CD14-positive monocyte (primary cell): Measurements from ENCODE around the gene ADGB. TPM values are rescaled to one million over a fixed set of nuclear protein-coding genes. Genes with fewer than 3 reads are reported as not detected.

Experiments
- DNase-seq, 3 donors: peaks; one replicate each; pipeline ENCODE4 v3.0.0-alpha.2; 2011 to 2022
- H2AFZ ChIP-seq: 2 replicates; pipeline ENCODE4 v1.6.0; 2012; ENCODE audit warnings: mild to moderate bottlenecking, low read depth, low read length, inconsistent platforms; ENCODE audit not compliant: insufficient read depth, poor library complexity, severe bottlenecking
- H3K27ac ChIP-seq, 2 donors: 1 replicate in 1 of 2; 2 replicates in 1 of 2; pipeline ENCODE4 v1.5.1; 2012 to 2013; ENCODE audit warnings: low read length in 2 of 2, control low read depth in 1 of 2, inconsistent platforms in 1 of 2, low read depth in 1 of 2, mild to moderate bottlenecking in 1 of 2
- H3K27me3 ChIP-seq, 2 donors: one replicate each; pipeline versions ENCODE4 v1.6.0 to v1.6.1; 2011 to 2013; ENCODE audit warnings: low read length in 2 of 2; ENCODE audit not compliant: control insufficient read depth in 2 of 2, insufficient read depth in 2 of 2
- H3K36me3 ChIP-seq, 2 donors: replicated peaks in 1 of 2; 1 replicate in 1 of 2; 2 replicates in 1 of 2; pipeline versions ENCODE4 v1.5.1 to v1.6.1; 2012 to 2013; ENCODE audit warnings: low read length in 2 of 2, control low read depth in 1 of 2, inconsistent platforms in 1 of 2, mild to moderate bottlenecking in 1 of 2; ENCODE audit not compliant: insufficient read depth in 2 of 2, control insufficient read depth in 1 of 2
- H3K4me1 ChIP-seq, 2 donors: 1 replicate in 1 of 2; 2 replicates in 1 of 2; pipeline versions ENCODE4 v1.5.1 to v1.6.1; 2012 to 2013; ENCODE audit warnings: low read length in 2 of 2, control low read depth in 1 of 2, inconsistent platforms in 1 of 2, mild to moderate bottlenecking in 1 of 2, moderate library complexity in 1 of 2; ENCODE audit not compliant: insufficient read depth in 2 of 2, control insufficient read depth in 1 of 2
- H3K4me2 ChIP-seq: replicated peaks from 2 replicates; pipeline ENCODE3; 2012; ENCODE audit warnings: low read length, moderate library complexity, mild to moderate bottlenecking; ENCODE audit not compliant: poor library complexity, severe bottlenecking; ENCODE audit errors: extremely low read depth
- H3K4me3 ChIP-seq, 3 experiments: fragments of 200-600 bp in 1 of 3; sonication (generic) in 1 of 3; replicated peaks in 1 of 3; 1 replicate in 2 of 3; 2 replicates in 1 of 3; pipeline ENCODE4 v1.5.1; 2011 to 2013; ENCODE audit warnings: low read length in 3 of 3, mild to moderate bottlenecking in 3 of 3, control low read depth in 2 of 3, low read depth in 2 of 3, inconsistent platforms in 1 of 3, moderate library complexity in 1 of 3
- H3K79me2 ChIP-seq: 2 replicates; pipeline ENCODE4 v1.6.0; 2012; ENCODE audit warnings: mild to moderate bottlenecking, control low read depth, inconsistent platforms, low read length, moderate library complexity; ENCODE audit not compliant: insufficient read depth
- H3K9ac ChIP-seq: 2 replicates; pipeline ENCODE4 v1.6.0; 2017; ENCODE audit warnings: low read length, mild to moderate bottlenecking; ENCODE audit not compliant: insufficient read depth, poor library complexity, severe bottlenecking
- H3K9me3 ChIP-seq, 2 donors: replicated peaks in 1 of 2; 1 replicate in 1 of 2; 2 replicates in 1 of 2; pipeline versions ENCODE4 v1.5.1 to v1.6.1; 2012 to 2013; ENCODE audit warnings: low read length in 2 of 2, control low read depth in 1 of 2; ENCODE audit not compliant: control insufficient read depth in 1 of 2, insufficient read depth in 1 of 2
- H4K20me1 ChIP-seq: 2 replicates; pipeline ENCODE4 v1.6.0; 2012; ENCODE audit warnings: mild to moderate bottlenecking, low read length, control low read depth, moderate library complexity; ENCODE audit not compliant: insufficient read depth
- H3K27ac Mint-ChIP-seq, 7 donors: one replicate each; pipeline ENCODE4 v1.8.0; 2020; ENCODE audit warnings: mild to moderate bottlenecking in 7 of 7, mixed read lengths in 7 of 7, moderate library complexity in 6 of 7, inconsistent platforms in 2 of 7
- H3K27me3 Mint-ChIP-seq, 3 donors: one replicate each; pipeline ENCODE4 v1.8.0; 2021 to 2022; ENCODE audit warnings: low read depth in 3 of 3, mild to moderate bottlenecking in 3 of 3, mixed read lengths in 3 of 3, moderate library complexity in 3 of 3, inconsistent platforms in 1 of 3
- H3K36me3 Mint-ChIP-seq, 2 donors: one replicate each; pipeline ENCODE4 v1.8.0; 2020; ENCODE audit warnings: mixed read lengths in 2 of 2, inconsistent platforms in 1 of 2, mild to moderate bottlenecking in 1 of 2
- H3K4me1 Mint-ChIP-seq: one replicate; pipeline ENCODE4 v1.8.0; 2020; ENCODE audit warnings: mild to moderate bottlenecking, mixed read lengths
- H3K4me3 Mint-ChIP-seq, 2 donors: one replicate each; pipeline ENCODE4 v1.8.0; 2020; ENCODE audit warnings: mild to moderate bottlenecking in 2 of 2, mixed read lengths in 2 of 2, moderate library complexity in 1 of 2
- H3K9me3 Mint-ChIP-seq, 7 donors: one replicate each; pipeline ENCODE4 v1.8.0; 2020 to 2022; ENCODE audit warnings: mixed read lengths in 7 of 7, mild to moderate bottlenecking in 6 of 7, moderate library complexity in 6 of 7, inconsistent platforms in 2 of 7
- WGBS: methylation state at CpG from one replicate; pipeline ENCODE4 v1.1.5; 2013; ENCODE audit warnings: missing lambda C conversion rate; ENCODE audit not compliant: insufficient coverage; 5-methylcytosine and 5-hydroxymethylcytosine counted together
- intact Hi-C, 2 donors: fragments of 100-400 bp; cut with micrococcal nuclease; formaldehyde crosslinking; loops; one replicate each; pipeline versions ENCODE4 v1.15.0 to v1.15.1; 2023
- polyA plus RNA-seq, 3 donors: library from polyadenylated mRNA; depleted of rRNA in 1 of 3; unstranded in 2 of 3; stranded (reverse) in 1 of 3; fragments of 300-500 nt in 2 of 3; fragments of >200 nt in 1 of 3; fragmentation: Illumina TruSeq in 2 of 3; gene quantifications; 1 replicate in 2 of 3; 2 replicates in 1 of 3; pipeline ENCODE4 v1.2.3, GENCODE V29; 2012 to 2021
- TF ChIP-seq, protein P1 (sequence below): fragments of 200-600 bp; IDR thresholded peaks from one replicate; pipeline ENCODE4 v1.8.0; 2022; ENCODE audit warnings: antibody characterized with exemption, mild to moderate bottlenecking

The ADGB gene
- polyA plus RNA-seq, 3 donors, result 0.01 TPM; not detected in 2

DNA sequence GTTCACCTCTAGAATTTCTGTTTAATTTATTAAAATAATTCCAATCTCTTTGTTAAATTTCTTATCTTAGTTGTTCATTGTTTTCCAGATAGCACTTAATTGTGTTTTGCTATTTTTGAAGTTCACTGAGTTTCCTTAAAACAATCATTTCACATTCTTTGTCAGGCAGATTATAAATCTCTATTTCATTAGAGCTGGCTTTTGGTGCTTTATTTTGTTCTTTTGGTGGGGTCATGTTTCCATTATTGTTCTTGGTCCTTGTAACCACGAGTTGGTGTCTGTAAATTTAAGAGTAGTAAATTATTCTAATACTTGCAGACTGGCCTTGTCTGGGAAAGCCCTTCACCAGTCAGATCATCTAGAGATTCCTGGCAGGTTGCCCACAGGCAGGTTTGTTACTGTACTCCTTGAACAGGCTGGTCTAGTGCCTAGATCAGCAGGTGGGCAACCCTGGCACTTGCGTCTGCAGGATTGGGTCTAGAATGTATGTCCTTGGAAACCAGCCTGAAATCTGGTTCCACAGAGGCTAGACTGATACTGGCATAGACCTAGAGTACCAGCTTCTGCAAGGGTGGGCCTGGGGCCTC, 110.4 kb downstream of the ADGB start:
- Mint-ChIP-seq H3K9me3 (peaks cover 0 to 6% (median 3%) of the 10 kb centered on the region in 7 donors), H3K27me3 (no peaks in the 10 kb centered on the region), H3K36me3 (no peaks in the 10 kb centered on the region), H3K4me3 (no peak overlapping the region), H3K4me1 (no peaks in the 10 kb centered on the region), H3K27ac (no peak overlapping the region)
- no peak overlapping the region for H3K9ac ChIP-seq
- DNase-seq, result no peak
- H2AFZ ChIP-seq, result no peak overlapping the region
- no peaks in the 10 kb centered on the region for H3K4me1 ChIP-seq
- WGBS, result 100% methylated on average over 1 of the region's 2 CpGs
- H3K79me2 ChIP-seq, result no peaks in the 10 kb centered on the region
- intact Hi-C loops, result no loop called here
- no peak overlapping the region for H3K27ac ChIP-seq
- H3K4me3 ChIP-seq, result no peak overlapping the region
- no peaks in the 10 kb centered on the region for H3K36me3 ChIP-seq
- TF ChIP-seq, protein P1, sequence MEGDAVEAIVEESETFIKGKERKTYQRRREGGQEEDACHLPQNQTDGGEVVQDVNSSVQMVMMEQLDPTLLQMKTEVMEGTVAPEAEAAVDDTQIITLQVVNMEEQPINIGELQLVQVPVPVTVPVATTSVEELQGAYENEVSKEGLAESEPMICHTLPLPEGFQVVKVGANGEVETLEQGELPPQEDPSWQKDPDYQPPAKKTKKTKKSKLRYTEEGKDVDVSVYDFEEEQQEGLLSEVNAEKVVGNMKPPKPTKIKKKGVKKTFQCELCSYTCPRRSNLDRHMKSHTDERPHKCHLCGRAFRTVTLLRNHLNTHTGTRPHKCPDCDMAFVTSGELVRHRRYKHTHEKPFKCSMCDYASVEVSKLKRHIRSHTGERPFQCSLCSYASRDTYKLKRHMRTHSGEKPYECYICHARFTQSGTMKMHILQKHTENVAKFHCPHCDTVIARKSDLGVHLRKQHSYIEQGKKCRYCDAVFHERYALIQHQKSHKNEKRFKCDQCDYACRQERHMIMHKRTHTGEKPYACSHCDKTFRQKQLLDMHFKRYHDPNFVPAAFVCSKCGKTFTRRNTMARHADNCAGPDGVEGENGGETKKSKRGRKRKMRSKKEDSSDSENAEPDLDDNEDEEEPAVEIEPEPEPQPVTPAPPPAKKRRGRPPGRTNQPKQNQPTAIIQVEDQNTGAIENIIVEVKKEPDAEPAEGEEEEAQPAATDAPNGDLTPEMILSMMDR, result no peak
- no peaks in the 10 kb centered on the region for H4K20me1 ChIP-seq
- H3K9me3 ChIP-seq, result peaks cover 0 to 3% of the 10 kb centered on the region in 2 donors
- H3K27me3 ChIP-seq, result no peaks in the 10 kb centered on the region
- no peak overlapping the region for H3K4me2 ChIP-seq

DNA sequence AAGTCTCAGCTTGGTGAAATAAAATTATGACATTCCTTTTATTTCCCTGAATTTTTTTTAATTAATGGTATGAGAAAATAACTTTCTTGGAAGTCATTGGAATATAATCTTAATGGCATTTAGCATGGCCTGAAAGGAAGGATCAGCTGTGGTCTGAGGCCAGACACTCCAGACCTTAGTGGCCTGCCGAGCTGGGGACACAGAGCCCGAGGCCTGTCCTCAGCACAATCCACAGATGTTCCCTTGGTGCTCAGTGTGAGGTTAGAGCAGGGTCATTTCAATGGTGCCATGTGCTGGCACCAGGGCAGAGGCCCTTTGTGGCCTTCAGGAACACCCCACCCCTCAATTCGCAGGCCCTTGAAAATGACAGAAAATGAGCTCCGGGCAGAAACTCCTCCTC, 120.6 kb downstream of the ADGB start:
- H3K27me3 ChIP-seq, result no peaks in the 10 kb centered on the region
- H3K9me3 Mint-ChIP-seq, result peaks cover 0 to 7% (median 2%) of the 10 kb centered on the region in 7 donors
- TF ChIP-seq, protein P1, result no peak
- no peak overlapping the region for H3K4me2 ChIP-seq
- H3K4me3 Mint-ChIP-seq, result no peak overlapping the region
- no peaks in the 10 kb centered on the region for H4K20me1 ChIP-seq
- H3K9ac ChIP-seq, result no peak overlapping the region
- intact Hi-C loops, result no loop called here
- no peaks in the 10 kb centered on the region for H3K4me1 ChIP-seq
- no peaks in the 10 kb centered on the region for H3K27me3 Mint-ChIP-seq
- H3K9me3 ChIP-seq, result no peaks in the 10 kb centered on the region
- no peak for DNase-seq
- 45% methylated on average over 2 of the region's 4 CpGs for WGBS
- H3K4me3 ChIP-seq, result no peak overlapping the region
- H3K4me1 Mint-ChIP-seq, result peaks cover 3% of the 10 kb centered on the region
- no peak overlapping the region for H3K27ac ChIP-seq
- no peak overlapping the region for H2AFZ ChIP-seq
- no peak overlapping the region for H3K27ac Mint-ChIP-seq
- H3K79me2 ChIP-seq, result no peaks in the 10 kb centered on the region
- H3K36me3 Mint-ChIP-seq, result no peaks in the 10 kb centered on the region
- no peaks in the 10 kb centered on the region for H3K36me3 ChIP-seq
